Esophagus (tissue), 2 donors: Measurements from ENCODE around the gene DSG1. TPM values are rescaled to one million over a fixed set of nuclear protein-coding genes. Genes with fewer than 3 reads are reported as not detected.
"Not testable (repeated sequence)": the region's sequence is repeated elsewhere in the genome, so short reads cannot be mapped to it uniquely, and the experiment has no call there.

Experiments
- H3K27ac ChIP-seq, 2 donors: one replicate each; pipeline ENCODE4 v1.5.1; 2013; ENCODE audit warnings: low read depth in 2 of 2, mild to moderate bottlenecking in 2 of 2, inconsistent platforms in 1 of 2, low read length in 1 of 2, moderate library complexity in 1 of 2
- H3K27me3 ChIP-seq, 2 donors: one replicate each; pipeline ENCODE4 v1.6.1; 2013; ENCODE audit warnings: low read length in 2 of 2, control low read depth in 1 of 2, mild to moderate bottlenecking in 1 of 2; ENCODE audit not compliant: insufficient read depth in 2 of 2, control insufficient read depth in 1 of 2
- H3K36me3 ChIP-seq, 2 donors: one replicate each; pipeline ENCODE4 v1.6.1; 2013; ENCODE audit warnings: low read length in 1 of 2; ENCODE audit not compliant: control insufficient read depth in 2 of 2, insufficient read depth in 2 of 2
- H3K4me1 ChIP-seq, 2 donors: one replicate each; pipeline ENCODE4 v1.6.1; 2013; ENCODE audit warnings: low read length in 1 of 2; ENCODE audit not compliant: control insufficient read depth in 2 of 2, insufficient read depth in 2 of 2
- H3K4me3 ChIP-seq, 2 donors: one replicate each; pipeline ENCODE4 v1.5.1; 2013; ENCODE audit warnings: low read length in 2 of 2, mild to moderate bottlenecking in 2 of 2, low read depth in 1 of 2, moderate library complexity in 1 of 2
- H3K9me3 ChIP-seq, 2 donors: one replicate each; pipeline ENCODE4 v1.6.1; 2013; ENCODE audit warnings: mild to moderate bottlenecking in 2 of 2, low read depth in 1 of 2, low read length in 1 of 2, moderate library complexity in 1 of 2; ENCODE audit not compliant: control insufficient read depth in 2 of 2, insufficient read depth in 1 of 2
- WGBS, 2 donors: extraction: QIAGEN DNeasy Blood & Tissue Kit; methylation state at CpG; one replicate each; pipeline ENCODE4 v1.1.7; 2013; 5-methylcytosine and 5-hydroxymethylcytosine counted together
- polyA plus RNA-seq, 2 donors: library from polyadenylated mRNA; stranded (reverse); fragments of 200-250 nt; gene quantifications; one replicate each; pipeline ENCODE4 v1.2.3, GENCODE V29; 2013
- donor health status: healthy with polysubstance abuse.
- donor health status: Bipolar disorder and iron deficiency.

The DSG1 gene
- polyA plus RNA-seq, 2 donors: 8.4 to 8.9 TPM

DNA sequence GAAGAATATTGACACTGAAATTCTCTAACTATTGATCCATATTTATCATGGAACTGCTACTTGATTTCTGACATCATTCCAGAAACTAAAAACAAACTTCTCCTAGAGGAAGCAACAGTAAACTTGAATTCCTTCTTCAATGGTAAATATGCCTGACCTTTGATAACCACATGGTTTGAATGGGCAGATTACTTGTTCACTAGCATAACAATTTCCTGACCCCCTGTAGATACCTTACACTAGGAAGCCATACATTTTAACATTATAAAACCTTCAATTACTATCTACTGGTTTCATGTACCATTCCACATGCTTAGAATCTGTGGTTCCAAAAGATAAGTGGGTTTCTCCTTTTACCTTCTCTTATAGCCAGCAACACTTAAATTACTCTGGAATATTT lies 36.5 kb upstream of the DSG1 start:
- Histone ChIP-seq H3K27ac (no peak overlapping the region), H3K36me3 (no peaks in the 10 kb centered on the region), H3K4me3 (no peak overlapping the region), H3K27me3 (no peaks in the 10 kb centered on the region), H3K9me3 (peaks cover 0 to 2% of the 10 kb centered on the region in 2 donors), H3K4me1 (peaks cover 0 to 2% of the 10 kb centered on the region in 2 donors)

DNA sequence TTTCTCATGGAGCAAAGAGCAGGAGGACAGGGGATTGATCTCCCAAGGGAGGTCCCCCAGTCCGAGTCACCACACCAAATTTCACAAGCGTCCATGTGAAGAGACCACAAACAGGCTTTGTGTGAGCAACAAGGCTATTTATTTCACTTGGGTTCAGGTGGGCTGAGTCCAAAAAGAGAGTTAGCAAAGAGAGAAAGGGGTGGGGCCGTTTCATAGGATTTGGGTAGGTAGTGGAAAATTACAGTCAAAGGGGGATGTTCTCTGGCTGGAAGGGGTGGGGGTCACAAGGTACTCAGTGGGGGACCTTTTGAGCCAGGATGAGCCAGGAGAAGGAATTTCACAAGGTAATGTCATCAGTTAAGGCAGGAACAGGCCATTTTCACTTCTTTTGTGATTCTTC lies 28.5 kb upstream of the DSG1 start:
- H3K4me1 ChIP-seq, H3K4me3 ChIP-seq, H3K27me3 ChIP-seq, H3K36me3 ChIP-seq, H3K27ac ChIP-seq, H3K9me3 ChIP-seq: not testable (repeated sequence)
- WGBS, 2 donors: 69 to 75% methylated on average over 3 of the region's 3 CpGs

GRCh38 chr18:31291688-31292087 lies 26.3 kb upstream of the DSG1 start:
- Histone ChIP-seq H3K27me3 (no peaks in the 10 kb centered on the region), H3K4me1 (no peaks in the 10 kb centered on the region), H3K4me3 (no peak overlapping the region), H3K9me3 (no peaks in the 10 kb centered on the region), H3K27ac (no peak overlapping the region), H3K36me3 (no peaks in the 10 kb centered on the region)

- Histone ChIP-seq H3K27me3 (no peaks in the 10 kb centered on the region), H3K27ac (peak overlapping the region; percentile 42 to 74), H3K9me3 (no peaks in the 10 kb centered on the region), H3K36me3 (no peaks in the 10 kb centered on the region), H3K4me3 (no peak overlapping the region), H3K4me1 (no peaks in the 10 kb centered on the region)
- 50 to 57% methylated on average over 5 of the region's 5 CpGs for WGBS, 2 donors
Measured at GRCh38 chr18:31294199-31294747, 23.7 kb upstream of the DSG1 start.

GRCh38 chr18:31297248-31297647 lies 20.7 kb upstream of the DSG1 start:
- no peak overlapping the region for H3K4me3 ChIP-seq
- H3K36me3 ChIP-seq: no peaks in the 10 kb centered on the region
- no peaks in the 10 kb centered on the region for H3K4me1 ChIP-seq
- H3K9me3 ChIP-seq: no peaks in the 10 kb centered on the region
- no peak overlapping the region for H3K27ac ChIP-seq
- H3K27me3 ChIP-seq: no peaks in the 10 kb centered on the region
- 89 to 93% methylated on average over 2 of the region's 2 CpGs for WGBS, 2 donors

GRCh38 chr18:31301201-31301655 lies 16.7 kb upstream of the DSG1 start:
- H3K4me1 ChIP-seq: no peaks in the 10 kb centered on the region
- WGBS, 2 donors: 60 to 65% methylated on average over 3 of the region's 3 CpGs
- H3K36me3 ChIP-seq: no peaks in the 10 kb centered on the region
- no peak overlapping the region for H3K4me3 ChIP-seq
- H3K9me3 ChIP-seq: no peaks in the 10 kb centered on the region
- H3K27ac ChIP-seq: peak overlapping the region in 1 of 2 donors; percentile 42
- H3K27me3 ChIP-seq: no peaks in the 10 kb centered on the region

DNA sequence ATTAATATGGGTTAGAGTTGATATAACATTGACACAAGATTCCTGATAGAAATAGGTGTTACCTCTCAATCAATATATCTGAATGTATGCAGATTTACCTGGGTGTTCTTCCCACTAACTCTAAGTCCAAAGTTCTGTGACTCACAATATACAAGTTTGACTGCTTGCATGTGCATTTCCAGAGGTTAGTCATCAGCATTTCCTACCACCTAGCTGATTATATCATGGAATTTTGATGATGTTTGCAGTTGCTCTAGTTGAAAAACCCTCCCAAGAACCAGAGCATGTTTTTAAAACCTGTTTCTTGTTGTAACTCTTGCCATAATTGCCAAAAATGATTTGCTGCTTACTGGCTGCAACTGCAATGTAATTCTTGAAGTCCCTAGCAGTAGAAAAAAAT lies 15.0 kb upstream of the DSG1 start:
- H3K4me1 ChIP-seq: no peaks in the 10 kb centered on the region
- H3K9me3 ChIP-seq: no peaks in the 10 kb centered on the region
- H3K27ac ChIP-seq: no peak overlapping the region
- no peaks in the 10 kb centered on the region for H3K36me3 ChIP-seq
- H3K27me3 ChIP-seq: no peaks in the 10 kb centered on the region
- H3K4me3 ChIP-seq: no peak overlapping the region

GRCh38 chr18:31303771-31304170 lies 14.2 kb upstream of the DSG1 start:
- 77 to 78% methylated on average over 3 of the region's 3 CpGs for WGBS, 2 donors
- Histone ChIP-seq H3K4me3 (no peak overlapping the region), H3K36me3 (no peaks in the 10 kb centered on the region), H3K27ac (peak overlapping the region; percentile 15 to 60), H3K9me3 (no peaks in the 10 kb centered on the region), H3K27me3 (no peaks in the 10 kb centered on the region), H3K4me1 (no peaks in the 10 kb centered on the region)

DNA sequence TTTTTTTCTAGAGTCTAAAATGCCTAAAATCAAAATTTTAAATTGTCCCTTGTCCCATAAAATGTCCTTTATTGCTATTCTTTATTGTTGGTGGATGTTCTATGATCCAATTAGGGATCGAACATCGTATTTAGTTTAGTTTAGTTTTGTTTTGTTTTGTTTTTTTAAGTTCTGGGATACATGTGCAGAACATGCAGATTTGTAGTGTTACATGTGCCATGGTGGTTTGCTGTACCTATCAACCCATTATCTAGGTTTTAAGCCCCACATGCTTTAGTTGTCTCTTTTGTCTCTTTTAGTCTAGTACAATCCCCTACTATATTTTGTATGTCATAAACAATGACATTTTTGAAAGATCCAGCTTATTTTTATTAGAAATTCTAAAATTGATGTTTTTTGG lies 8.8 kb upstream of the DSG1 start:
- H3K36me3 ChIP-seq: no peaks in the 10 kb centered on the region
- 90% methylated on average over 2 of the region's 2 CpGs for WGBS, 2 donors
- H3K4me3 ChIP-seq: no peak overlapping the region
- H3K9me3 ChIP-seq: no peaks in the 10 kb centered on the region
- H3K27me3 ChIP-seq: no peaks in the 10 kb centered on the region
- H3K4me1 ChIP-seq: no peaks in the 10 kb centered on the region
- no peak overlapping the region for H3K27ac ChIP-seq

DNA sequence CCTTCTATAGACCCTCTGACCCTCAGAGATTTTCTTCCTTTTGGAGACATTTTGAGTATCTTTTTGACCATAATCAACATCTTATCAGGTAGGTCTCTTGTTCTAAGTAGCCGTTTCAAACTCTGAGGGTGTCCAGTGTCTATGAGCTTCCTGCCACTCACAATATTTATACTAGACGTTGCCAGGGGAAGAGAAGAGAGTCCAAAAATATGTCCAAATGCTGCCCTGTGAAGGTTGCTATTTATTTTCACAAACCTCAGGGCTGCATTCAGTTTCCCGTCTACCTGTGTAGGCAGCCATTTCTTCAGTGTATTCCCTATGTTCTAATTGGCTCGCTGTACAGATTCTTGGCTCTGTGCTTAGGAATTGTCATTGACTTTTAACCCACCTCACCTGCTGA lies 986 bp upstream of the DSG1 start:
- no peaks in the 10 kb centered on the region for H3K27me3 ChIP-seq
- no peaks in the 10 kb centered on the region for H3K4me1 ChIP-seq
- no peak overlapping the region for H3K4me3 ChIP-seq
- 48 to 56% methylated on average over 4 of the region's 4 CpGs for WGBS, 2 donors
- H3K9me3 ChIP-seq: no peaks in the 10 kb centered on the region
- H3K36me3 ChIP-seq: no peaks in the 10 kb centered on the region
- no peak overlapping the region for H3K27ac ChIP-seq
